ENCODE measurements around the gene RERE.
"Not testable (repeated sequence)": the region's sequence is repeated elsewhere in the genome, so short reads cannot be mapped to it uniquely, and the experiment has no call there.

Gene RERE

DNA sequence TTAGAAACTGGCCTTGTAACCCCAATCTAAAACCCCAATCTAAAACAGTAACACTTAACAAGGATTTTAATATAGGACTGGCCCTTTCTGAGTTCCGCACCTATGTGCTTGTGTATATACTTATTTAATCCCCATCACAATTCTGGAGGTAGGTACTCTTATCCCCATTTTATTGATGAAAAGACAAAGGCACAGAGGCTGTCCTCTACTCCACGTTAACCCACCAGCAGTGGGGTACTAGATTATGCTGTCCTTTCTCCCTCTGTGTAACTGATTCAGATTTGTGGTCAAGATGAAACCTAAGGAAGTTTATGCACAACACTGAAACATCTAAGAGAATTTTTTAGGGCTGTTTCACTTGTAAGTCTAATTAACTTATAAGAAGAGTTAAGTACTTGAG, 175.3 kb downstream of the RERE start:
- no peak for DNase-seq (ENCODE audit: low read depth in 2 of 2)

DNA sequence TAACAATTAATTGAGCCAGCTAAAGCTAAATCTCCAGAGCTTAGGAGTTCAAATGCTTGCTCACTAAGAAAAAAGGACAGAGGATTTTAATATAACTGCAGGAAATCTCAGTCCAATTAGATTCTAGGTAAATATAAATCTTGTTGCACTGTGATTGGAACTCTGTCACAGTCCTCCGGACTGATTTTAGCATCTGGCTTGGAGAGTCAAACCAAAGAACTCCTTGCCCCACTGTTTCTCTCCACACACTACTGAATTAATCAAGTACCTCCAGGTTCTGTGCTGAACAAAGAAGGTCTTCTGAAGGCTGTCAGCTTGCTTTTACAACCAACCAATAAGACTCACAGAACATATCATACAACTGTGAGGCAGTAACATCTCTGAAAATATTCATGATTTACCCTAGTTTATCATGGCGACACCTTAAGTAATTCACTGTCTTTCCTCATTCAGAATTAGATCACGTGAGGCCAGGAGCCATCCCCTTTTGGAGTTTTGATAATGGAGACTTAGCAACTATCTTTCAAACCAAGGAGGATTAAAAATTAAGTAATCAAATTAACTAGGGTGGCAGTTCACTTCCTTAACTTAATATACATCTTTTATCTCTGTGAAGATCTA, 176.0 kb downstream of the RERE start:
- DNase-seq (ENCODE audit: low read depth in 2 of 2) = no peak

DNA sequence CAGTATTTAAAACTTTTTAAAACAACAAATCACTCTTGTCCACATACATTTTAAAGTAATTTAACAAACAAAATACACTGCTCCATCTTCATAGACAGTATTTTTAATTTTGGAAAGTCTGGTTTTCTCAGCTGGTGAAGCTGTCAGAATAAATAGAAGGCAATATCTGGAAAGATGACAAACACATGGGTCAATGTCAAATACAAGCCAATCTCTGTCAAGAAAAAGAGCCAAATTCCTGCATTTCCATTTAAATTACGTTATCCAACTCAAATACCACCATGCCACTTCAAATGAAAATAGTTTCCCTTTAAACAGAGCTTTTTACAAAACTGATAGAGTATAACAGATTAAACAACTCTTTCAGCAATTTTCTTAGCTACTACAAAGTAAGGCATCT, 176.5 kb downstream of the RERE start:
- no peak for DNase-seq (ENCODE audit: low read depth in 2 of 2)

DNA sequence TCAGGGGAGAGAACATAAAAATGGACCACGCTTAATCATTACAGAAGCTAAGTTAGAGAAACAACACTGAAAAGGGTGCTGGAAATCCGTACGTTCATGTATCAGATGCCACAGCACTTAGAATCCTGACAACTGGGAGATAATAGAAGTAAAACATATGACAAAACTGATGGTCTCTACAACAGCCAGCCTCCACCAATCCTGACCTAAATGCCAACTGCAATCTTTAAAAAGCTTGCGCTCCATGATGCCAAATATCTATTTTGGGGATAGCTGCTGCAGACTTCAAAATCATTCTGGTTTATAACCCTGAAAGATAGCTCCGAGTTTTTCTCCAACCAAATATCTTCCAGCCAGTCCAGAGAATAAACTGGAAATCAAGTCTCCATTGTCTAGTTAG, 178.3 kb downstream of the RERE start:
- DNase-seq (ENCODE audit: low read depth in 2 of 2) = no peak

DNA sequence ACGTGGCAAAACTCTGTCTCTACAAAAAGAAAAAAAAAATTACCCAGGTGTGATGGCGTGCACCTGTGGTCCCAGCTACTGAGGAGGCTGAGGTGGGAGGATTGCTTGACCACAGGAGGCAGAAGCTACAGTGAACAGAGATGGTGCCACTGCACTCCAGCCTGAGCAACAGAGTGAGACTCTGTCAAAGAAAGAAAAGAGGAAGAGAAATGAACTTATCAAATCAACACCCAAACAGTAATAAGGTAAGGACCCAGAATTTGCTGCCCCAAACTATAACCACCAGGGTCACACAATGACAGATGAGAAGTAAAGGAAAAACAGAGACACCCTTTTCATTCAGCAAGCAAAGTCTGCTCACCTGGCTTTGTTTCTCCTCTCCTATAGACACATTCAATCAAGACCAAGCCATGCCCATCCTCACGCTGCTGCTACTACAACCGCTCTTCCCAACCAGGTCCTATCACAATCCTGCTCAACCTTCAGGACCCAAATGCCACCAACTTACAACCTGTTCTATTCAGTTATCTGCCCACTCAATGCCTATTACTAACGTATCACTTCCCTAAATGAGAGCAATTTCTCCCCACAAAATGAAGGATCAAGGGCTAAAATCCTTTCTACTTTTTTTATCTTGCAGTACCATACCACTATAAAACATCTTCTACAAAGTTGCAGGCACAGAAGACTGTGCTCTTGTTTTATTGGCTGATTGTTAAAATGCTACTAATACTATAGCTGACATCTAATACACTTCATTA, 183.5 kb downstream of the RERE start:
- no peak for DNase-seq (ENCODE audit: low read depth in 2 of 2)

DNA sequence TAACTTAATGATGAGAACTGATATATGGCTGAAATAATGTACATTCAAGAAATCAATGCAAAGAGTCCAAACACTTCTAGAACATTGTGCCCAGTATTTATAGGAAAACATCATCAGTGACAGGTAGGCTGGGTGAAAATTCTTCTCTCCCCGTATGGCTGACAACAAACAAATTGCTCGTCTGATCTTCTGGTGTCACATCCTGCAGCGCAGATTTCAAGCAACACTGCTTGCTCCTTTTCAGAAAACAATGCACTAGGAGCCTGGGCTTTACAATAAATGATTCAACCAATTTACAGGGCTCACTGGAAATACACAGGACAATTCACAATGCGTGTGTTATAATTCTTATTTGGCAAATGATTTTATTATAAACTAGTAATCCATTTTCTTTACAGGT, 185.3 kb downstream of the RERE start:
- DNase-seq (ENCODE audit: low read depth in 2 of 2) = no peak

DNA sequence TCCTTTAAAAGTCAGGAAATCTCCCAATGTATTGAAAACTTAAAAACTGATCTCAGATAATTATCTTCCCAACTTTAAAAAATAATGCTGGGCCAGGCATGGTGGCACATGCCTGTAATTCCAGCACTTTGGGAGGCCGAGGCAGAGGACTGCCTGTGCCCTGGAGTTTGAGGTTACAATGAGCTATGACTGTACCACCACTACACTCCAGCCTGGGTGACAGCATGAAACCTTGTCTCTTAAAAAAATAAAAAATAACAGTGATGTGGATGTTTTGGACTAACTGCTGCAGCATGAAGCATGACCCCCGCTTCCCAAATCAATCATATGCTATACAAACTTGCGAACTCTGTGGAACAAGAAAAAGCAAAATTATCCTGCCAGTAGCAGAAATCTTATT, 186.3 kb downstream of the RERE start:
- no peak for DNase-seq (ENCODE audit: low read depth in 2 of 2)

DNA sequence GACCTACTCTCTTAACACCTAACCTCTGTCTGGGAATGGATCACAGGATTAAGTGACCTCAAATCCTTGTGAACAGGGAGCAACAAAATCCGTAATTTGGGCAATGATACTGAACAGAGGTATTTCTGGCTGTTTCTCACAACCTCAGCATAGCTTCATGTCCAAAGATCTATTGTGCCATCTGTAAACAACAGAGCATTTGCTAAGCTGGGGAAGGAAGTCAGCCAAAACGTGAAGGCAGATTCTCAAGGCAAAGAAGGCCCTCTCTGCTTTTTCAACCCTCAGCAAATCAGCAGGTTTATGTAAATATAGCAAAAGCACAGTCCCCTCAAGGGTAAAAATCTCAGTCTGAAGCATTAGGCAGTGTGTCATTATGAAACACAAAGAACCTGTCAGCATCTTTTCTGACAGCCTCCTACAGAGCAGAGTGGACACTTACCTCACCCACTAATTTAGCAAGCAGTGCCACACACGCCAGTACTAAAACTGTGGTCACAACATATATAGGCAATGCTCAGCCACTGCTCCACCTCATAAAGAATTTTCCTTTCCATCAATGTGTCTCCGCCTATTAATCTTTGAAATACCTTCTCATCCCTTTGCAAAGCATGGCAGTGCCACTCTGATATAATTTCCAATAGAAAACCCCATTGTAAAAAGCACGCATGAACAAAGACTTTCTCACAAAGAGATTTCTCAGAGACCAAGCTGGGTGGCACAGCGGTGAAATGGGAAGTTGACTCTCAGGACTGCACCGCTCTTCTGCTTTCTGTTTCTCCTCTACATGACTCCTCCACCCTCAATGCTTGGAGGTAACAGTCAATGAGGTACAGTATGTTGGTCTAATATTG, 188.0 kb downstream of the RERE start:
- DNase-seq (ENCODE audit: low read depth in 2 of 2) = no peak

DNA sequence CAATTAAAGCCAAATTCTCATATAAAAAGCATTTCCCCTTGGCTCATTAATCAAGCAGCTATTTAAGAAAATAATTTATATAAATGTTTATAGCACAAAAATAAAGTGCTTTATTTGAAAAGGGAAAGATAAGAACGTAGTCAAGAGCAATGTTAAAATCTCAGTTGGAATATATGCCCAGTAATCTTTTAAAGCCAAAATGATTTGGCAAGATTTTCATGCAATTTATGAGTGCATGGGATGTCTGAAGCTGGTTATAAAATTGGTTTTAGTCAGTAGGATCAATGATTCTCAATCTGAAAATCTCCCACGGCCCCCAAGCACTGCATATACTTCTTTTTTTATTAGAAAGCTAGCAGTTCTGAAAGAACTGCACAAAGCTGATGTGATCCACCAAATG, 188.8 kb downstream of the RERE start:
- DNase-seq (ENCODE audit: low read depth in 2 of 2) = no peak

DNA sequence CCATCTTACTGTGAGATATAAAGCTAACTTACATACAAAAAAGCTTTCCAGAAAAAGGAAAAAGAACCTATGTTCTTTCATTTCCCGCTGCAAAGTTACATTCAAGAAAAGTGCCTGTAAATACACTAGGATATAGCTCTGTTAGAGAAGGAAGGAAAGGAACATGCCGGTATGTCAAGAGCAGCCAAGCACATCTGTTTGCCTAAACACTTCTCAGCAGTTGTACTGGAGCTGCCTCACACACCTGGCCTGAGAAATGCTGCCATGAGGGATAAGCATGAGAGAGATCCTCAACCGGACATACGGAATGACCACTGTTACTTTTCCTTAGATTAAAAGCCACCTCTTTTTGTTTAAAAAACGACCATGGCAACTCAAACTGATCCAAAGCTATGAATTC, 189.7 kb downstream of the RERE start:
- no peak for DNase-seq (ENCODE audit: low read depth in 2 of 2)

DNA sequence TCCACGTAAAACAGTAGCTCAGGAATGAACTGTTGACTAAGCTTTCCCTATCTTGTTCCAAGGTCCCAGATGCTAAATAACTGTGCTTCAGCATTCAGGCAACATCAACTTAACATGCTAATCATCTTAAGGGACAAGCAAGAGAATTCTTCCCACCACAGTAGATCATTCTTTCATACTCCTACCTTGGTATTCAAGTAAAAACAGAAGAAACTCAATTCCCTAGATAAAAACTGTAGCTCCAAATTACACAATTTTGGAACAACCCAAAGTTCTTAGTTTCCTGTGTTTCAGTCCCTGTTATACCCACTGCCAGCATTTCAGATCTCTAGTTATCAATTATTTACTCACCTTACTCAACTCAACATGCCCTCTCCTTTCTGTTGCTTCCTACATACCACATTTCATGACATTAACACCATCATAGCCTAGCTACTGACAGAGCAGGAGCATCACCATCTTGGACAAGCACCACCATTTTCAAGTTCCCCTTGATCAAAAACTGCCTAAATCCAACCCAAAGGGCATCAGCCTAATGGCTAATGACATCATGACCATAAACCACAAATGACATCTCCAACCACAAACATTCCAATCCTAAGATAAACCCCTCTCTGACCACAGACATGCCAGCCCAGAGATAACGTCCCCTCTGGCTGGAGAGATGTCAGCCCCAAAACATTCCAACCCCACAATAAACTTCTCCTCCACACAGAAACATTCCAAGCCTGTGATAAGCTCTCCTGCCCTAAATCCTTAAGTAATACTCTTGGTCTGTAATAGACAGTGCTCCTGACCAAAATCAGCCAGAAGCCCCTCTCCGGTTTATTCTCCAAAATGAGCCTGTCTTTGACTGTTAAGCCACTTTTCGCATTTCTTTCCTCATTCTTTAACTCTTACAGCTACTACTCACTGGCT, 191.2 kb downstream of the RERE start:
- no peak for DNase-seq (ENCODE audit: low read depth in 2 of 2)

DNA sequence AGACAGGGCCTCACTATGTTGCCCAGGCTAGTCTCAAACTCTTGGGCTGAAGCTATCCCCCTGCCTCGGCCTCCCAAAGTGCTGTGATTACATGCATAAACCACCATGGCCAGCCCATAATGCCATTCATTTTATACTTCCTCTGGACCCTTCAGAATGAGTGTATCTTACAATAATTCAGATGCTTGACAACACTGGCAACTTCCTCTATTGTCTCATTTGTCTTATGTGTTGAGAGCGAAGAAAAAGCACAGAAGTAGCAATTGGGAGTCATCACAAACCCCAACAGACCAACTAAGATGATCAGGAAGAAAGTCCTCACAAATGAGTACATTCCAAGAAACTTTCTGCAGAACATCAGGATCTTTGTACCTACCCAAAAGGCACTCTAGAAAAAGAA, 191.9 kb downstream of the RERE start:
- no peak for DNase-seq (ENCODE audit: low read depth in 2 of 2)

DNA sequence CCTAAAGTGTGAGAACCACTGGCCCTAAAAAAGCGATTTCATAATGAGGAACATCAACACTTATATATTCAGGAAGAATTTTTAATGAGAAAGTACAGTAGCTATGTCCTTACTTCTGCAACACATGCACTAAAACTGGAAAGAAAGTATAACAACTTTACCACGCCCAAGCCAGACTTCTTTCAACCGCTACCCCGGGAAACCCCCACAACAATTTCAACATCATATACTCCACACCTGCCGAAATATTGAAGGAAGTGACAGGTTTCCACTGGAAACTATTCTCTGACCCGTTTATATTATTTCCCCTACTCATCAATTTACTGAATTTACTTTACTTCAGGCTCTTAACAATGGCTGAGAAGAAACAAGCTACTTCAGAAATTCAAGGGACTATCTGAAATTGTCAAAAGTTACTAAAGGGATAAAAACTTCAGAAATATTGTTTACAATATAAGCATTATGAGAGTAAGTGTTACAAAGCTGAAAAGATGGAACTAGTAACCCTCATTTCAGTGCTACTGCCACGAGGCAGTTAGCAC, 193.7 kb downstream of the RERE start:
- not testable (repeated sequence) for DNase-seq (ENCODE audit: low read depth in 2 of 2)

DNA sequence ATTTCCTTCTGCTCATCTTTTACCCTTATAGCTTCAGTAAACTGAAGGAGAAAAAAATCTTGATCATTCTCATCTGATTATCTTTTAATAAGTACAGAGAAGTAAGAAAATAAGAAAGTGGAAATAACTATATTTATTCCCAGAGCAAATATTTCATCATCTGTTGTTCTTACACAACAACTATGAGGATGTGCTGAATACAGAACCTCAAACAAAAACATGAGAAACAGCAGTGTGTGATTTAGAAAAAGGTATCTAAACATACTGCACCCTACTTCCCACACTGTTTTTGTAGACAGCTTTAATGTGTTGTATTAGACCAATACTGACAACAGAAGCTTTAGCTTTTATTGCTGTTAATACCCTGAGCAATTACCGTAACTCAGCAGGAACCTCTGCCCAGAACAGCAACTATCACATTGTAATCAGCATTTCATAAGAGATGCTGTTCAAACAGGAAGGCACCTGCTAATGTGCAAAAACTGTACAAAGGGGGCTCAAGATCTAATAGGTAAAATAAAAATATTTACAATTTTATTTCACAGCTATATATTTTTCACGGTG, 195.6 kb downstream of the RERE start:
- DNase-seq (ENCODE audit: low read depth in 2 of 2) = not testable (repeated sequence)

DNA sequence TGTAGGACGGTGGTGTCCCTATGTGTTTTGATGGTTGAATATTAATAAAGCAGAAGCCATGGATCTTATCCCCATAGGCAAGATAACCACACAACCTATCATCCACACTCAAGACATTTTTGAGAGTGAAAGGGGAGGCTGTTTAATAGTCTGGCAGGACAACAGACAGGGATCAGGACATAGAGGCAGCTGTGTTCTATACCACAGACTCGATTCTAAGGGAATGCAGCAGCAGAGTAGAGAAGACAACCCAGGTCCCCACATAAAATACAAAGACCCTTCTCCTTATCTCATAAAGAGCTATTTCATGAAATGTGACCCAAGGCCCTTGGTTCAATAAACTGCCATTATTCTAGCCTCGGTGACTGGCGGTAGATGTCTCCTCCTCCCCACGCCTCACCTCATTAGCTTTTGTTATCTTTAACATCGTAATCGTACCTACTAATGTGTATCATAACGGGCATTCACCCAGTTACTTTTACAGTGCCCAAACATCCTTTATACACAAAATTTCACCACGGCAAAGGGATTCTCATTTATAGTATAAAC, 196.3 kb downstream of the RERE start:
- DNase-seq (ENCODE audit: low read depth in 2 of 2) = not testable (repeated sequence)

DNA sequence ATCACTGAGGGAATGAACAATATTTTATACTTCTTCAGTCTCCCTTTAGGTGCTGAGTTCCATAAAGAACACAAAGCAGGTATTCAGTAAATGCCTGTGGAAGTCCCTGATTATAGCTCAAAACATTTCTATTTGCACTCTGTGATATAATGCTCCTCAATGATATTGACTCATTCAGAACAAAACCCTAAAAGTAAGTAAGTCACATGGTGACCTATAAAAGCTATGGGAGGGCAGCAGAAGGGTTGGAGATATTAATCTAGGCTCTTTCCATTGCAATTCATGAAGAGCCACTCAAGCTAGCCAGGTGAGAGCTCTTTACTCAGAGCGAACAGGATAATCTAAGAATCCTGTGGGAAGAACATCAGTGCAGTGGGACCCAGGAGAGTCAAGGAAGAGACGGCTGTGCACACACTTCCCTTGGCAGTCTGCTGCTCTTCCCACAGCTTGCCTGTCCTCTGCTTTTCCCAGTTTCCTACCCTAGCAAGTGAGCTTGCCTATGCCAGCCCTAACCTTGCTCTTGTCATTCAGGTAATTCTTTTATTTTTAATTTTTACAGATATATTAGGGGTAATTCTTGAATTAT, 197.4 kb downstream of the RERE start:
- DNase-seq (ENCODE audit: low read depth in 2 of 2) = not testable (repeated sequence)

DNA sequence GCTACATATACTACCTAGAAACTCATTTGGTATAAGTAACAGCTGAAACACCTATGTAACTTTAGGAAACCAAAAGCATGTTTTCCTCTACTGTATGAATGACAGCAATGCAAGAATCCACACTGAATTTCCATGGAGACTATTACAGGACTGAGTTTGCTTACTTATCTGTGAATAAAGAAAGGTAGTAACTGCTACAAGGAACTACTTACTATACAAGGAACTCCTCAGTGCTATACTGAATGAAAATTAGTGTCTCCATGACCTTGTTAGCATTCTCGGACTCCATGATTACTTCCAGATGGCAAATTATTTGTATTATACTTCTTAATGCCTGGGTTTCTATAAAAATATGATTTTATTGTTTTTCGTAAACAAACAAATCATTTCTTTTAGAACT, 198.0 kb downstream of the RERE start:
- not testable (repeated sequence) for DNase-seq (ENCODE audit: low read depth in 2 of 2)

DNA sequence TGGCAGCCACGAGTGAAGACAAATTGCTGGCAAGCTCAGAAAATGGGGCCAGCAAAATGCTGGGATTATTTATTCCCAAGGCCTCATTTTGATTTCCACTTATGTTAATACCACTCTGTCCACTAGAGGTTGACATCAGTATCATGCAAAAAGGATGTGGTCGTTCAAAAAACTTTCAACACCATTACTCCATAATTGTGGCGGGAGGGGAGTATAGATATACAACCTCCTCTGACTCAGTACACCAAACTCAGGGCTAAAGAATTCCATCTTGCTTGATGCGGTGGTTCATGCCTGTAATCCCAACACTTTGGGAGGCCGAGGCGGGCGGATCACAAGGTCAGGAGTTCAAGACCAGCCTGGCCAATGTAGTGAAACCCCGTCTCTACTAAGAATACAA, 200.6 kb downstream of the RERE start:
- not testable (repeated sequence) for DNase-seq (ENCODE audit: low read depth in 2 of 2)

DNA sequence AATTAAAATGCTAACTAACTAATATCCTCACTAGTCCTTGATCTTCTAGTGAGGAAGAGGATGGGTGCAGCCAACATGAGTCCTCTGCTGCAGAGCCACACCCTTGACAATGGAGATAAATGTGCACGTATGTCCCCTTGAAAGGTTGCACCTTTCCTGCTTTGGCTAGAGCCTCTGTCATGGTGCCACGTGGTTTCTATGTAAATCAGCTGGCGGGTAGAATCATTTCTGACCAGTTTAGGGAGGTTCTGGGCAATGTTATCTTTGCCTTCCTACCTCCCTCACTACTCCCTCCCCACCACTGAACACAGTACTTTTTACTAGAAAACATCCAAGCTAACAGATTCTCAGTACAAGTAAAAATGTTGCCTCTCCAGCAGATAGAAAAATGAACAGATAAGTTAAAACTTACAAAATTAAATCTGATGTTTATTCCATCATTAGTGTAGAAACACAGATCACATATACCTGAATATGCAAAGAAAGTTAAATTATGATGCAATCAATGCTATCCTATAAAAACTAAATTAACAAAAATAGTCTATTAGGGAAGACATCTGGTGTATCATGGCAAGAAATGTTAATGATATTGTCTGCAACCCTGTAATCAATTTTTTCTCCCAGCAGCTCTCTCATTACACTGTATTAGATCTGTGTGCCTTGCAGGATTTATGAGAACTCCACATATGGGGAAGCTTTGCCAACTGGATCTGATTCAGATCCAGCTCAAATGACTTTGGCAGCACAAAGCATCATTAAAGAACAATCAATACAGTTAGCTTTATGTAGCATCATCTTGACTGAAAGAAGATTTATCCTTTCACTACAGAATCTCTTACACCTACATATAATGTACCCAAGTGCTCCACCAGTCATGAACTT, 205.6 kb downstream of the RERE start:
- DNase-seq (ENCODE audit: low read depth in 2 of 2) = not testable (repeated sequence)

Measured in stimulated activated CD4-positive, alpha-beta T cell treated with anti-CD3 and anti-CD28 coated beads, Interleukin-4, amount 100 ng/mL, for 48 hours (primary cell).